Inflammatory macrophage (primary cell): ENCODE data around the gene LHFPL2.

ENCODE experiments used
- DNase-seq, 2 donors: peaks; one replicate each; pipeline ENCODE4 v3.0.0-alpha.2; 2020 to 2022

The LHFPL2 gene

DNA sequence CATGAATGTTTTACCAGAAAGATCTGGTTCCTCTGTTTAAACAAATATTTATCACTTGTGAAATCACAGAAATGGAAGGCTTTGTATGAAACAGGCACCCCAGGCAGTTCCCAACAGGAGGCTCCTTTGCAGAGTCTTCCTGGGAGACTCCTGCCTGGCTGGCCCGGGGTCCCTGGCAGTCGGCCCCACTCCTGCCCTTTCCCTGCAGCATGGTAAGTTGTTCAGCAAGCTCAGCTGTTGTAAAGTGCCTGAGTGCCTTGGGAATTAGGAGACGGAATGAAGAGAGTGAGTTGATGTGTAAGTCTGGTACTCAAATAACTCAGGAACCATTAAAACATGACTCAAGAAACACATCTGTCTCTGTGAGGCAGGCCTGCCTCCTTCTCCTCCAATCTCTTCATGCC, 17.5 kb upstream of the LHFPL2 start:
- DNase-seq = no peak

- no peak for DNase-seq
Observed at GRCh38 chr5:78665534-78665933, 17.0 kb upstream of the LHFPL2 start.

DNA sequence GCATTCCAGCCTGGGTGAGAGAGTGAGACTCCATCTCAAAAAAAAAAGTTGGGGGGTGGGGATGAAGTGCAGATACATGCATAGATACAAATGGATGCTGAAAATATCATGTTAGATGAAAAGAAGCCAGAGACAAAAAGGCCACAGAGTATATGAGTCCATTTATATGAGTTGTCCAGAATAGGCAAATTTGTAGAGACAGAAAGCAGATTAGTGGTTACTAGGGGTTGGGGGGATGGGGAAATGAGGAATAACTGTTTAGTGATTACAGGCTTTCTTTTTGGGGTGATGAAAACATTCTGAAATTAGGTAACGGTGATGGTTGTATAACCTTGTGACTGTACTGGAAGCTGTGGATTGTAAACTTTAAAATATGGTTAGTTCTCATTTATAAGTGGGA, 13.8 kb upstream of the LHFPL2 start:
- peak in 1 of 2 donors; percentile 33 for DNase-seq

GRCh38 chr5:78661691-78662090, 13.1 kb upstream of the LHFPL2 start:
- no peak for DNase-seq

- no peak for DNase-seq
Observed at GRCh38 chr5:78661044-78661443, 12.5 kb upstream of the LHFPL2 start.

GRCh38 chr5:78660401-78660800, 11.8 kb upstream of the LHFPL2 start:
- no peak for DNase-seq

- no peak for DNase-seq
Observed at GRCh38 chr5:78659714-78660113, 11.1 kb upstream of the LHFPL2 start.

- DNase-seq = no peak
Observed at GRCh38 chr5:78659114-78659513, 10.5 kb upstream of the LHFPL2 start.

DNA sequence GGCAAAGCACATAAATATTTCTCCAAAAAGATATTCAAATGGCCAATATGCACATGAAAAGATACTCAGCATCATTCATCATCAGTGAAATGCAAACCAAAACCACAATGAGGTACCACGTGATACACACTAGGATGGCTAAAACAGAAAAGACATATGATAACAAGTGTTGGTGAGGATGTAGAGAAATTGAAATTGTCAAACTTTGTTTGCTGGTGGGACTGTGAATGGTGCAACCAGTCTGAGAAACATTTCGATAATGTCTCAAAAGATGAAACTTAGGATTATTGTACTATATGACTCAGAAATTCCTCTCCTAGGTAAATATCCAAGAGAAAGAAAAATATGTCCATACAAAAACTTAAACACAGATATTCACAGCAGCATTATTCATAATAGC, 8.6 kb upstream of the LHFPL2 start:
- DNase-seq = no peak

GRCh38 chr5:78655746-78656290, 7.2 kb upstream of the LHFPL2 start:
- DNase-seq = no peak

GRCh38 chr5:78654386-78654785, 5.8 kb upstream of the LHFPL2 start:
- DNase-seq = no peak

DNA sequence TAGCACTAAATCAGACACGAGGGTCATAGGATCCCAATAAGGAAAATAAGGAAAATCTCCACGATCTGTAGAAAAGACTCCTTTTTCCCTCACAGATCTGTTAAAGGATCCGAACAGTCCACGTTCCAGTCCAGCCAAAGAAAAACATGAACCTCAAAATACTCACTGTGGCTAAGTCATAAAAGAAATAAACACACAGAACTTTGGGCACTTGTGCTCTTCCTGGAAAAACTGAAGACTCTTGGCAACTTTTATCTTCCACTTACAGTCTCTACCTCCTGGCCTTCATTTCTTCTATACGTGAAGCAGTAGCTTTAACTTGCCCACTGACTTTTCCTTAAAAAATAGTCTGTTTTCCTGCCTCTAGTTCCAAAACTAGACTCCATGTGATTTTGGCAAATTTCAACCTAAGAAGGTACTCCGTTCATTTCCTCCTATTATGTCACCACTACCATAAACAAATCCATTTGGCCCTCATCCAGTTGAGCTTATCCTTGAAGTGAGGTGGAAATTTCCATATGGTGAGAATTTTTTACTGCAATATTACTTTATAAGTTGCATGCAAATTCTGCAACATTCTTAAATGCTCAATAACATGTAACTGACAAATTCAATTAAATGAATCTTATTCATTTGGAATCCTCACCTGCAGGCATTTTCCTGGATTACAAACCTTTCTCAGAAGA, 5.3 kb upstream of the LHFPL2 start:
- DNase-seq = no peak

- DNase-seq = peak; percentile 9 to 10
Observed at GRCh38 chr5:78653031-78653430, 4.5 kb upstream of the LHFPL2 start.

DNA sequence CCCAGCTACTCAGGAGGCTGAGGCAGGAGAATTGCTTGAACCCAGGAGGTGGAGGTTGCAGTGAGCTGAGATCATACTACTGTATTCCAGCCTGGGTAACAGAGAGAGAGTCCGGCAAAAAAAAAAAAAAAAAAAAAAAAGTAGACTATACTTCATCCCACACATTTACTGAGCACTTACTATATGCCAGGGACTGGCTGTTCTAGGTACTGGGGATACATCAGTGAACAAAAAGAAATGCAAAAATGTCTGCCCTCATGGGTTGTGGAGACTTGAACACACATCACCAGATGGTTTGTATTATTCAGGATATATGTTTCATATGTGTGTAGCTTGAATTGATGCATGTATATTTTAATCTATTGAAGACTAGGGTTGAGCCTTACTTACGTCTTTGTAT, 2.9 kb upstream of the LHFPL2 start:
- DNase-seq = no peak

DNA sequence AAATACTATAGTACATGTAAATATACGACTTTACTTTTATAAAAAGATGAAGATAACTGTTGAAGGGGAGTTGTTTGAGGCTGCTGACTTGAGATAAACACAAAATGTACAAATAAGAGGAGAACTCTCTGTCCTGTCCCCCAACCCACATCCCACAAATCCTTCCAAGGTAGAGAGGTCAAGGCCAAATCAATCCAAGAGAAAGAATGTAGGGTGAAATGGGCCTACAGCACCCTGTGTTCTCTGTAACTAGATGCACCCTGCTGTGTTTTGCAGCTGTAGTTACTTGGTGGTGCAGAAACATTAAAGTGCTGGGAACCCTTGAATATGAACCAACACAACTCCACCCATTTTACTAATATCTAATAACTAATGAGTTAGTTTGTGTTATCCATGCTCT, 2.0 kb upstream of the LHFPL2 start:
- DNase-seq = no peak

- DNase-seq = peak in 1 of 2 donors; percentile 19
Observed at GRCh38 chr5:78649861-78650496, 1.4 kb upstream of the LHFPL2 start.

DNA sequence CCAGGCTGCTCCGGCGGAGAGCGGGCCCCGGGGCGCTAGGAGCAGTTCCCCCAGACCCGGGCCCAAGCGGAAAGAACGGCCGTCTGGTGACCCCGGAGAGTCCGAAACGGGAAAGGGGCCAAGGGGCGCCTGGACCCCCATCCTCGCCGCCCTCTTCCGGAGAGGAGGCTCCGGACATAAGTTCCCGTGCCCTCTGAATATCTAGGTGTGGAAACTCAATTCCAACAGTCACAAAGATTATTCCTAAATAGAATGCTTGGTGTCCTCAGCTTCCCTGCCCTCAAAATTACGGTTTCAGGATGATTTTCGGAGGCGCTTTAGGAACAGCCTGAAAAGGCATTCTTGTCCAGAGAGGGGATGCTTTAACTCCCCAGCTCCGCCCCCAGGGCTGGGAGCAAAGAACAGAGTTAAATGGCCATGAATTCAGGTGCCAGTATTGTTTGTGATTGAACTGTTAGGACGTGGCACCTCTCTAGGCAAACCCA, 681 bp upstream of the LHFPL2 start:
- no peak for DNase-seq

- peak; percentile 10 to 38 for DNase-seq
Observed at GRCh38 chr5:78647838-78648358, 674 bp downstream of the LHFPL2 start.

GRCh38 chr5:78647351-78647818, 1.2 kb downstream of the LHFPL2 start:
- DNase-seq = peak; percentile 29 to 56

- DNase-seq = no peak
Observed at GRCh38 chr5:78644741-78645300, 3.8 kb downstream of the LHFPL2 start.

DNA sequence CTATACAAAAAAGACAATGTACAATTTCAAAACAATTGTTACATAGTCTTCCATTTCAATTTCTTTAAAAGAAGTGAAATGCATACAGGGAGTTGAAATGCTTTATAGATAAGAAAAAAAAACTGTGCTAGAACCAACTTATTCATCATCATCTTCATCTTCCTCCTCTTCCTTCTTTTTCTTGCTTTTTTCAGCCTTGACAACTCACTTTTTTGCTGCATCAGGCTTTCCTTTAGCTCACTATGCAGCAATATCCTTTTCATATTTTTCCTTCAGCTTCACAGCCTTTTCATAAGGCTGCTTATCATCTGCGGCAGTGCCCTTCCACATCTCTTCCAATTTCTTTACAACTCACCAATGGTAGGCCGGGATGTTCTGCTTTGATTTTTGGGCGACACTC, 4.4 kb downstream of the LHFPL2 start:
- no peak for DNase-seq

- no peak for DNase-seq
Observed at GRCh38 chr5:78642701-78643100, 5.9 kb downstream of the LHFPL2 start.
